Liver (tissue), 9 donors: Measurements from ENCODE around the gene PFDN6. TPM values are rescaled to one million over a fixed set of nuclear protein-coding genes. Genes with fewer than 3 reads are reported as not detected.
A peak's percentile ranks its signal among the peaks of the same experiment; 100 is the strongest.

Experiments used
- DNase-seq: peaks from one replicate; pipeline ENCODE4 v3.0.0-alpha.2; 2017; ENCODE audit warnings: low spot score
- H3K27ac ChIP-seq, 2 donors: one replicate each; pipeline ENCODE4 v1.7.0; 2013; ENCODE audit warnings: inconsistent platforms in 2 of 2, low read length in 2 of 2, control low read depth in 1 of 2, low read depth in 1 of 2, mild to moderate bottlenecking in 1 of 2
- H3K27me3 ChIP-seq, 4 donors: one replicate each; pipeline versions ENCODE4 v1.6.1 to v1.7.0; 2013; ENCODE audit warnings: low read length in 3 of 4, inconsistent platforms in 1 of 4, mild to moderate bottlenecking in 1 of 4, moderate library complexity in 1 of 4; ENCODE audit not compliant: control insufficient read depth in 4 of 4, insufficient read depth in 4 of 4
- H3K36me3 ChIP-seq, 4 donors: one replicate each; pipeline versions ENCODE4 v1.6.1 to v1.7.0; 2013; ENCODE audit warnings: low read length in 3 of 4, mild to moderate bottlenecking in 3 of 4, low read depth in 1 of 4, moderate library complexity in 1 of 4; ENCODE audit not compliant: control insufficient read depth in 4 of 4, insufficient read depth in 3 of 4
- H3K4me1 ChIP-seq, 4 donors: one replicate each; pipeline versions ENCODE4 v1.6.1 to v1.7.0; 2013; ENCODE audit warnings: low read length in 3 of 4, mild to moderate bottlenecking in 3 of 4, moderate library complexity in 1 of 4; ENCODE audit not compliant: control insufficient read depth in 4 of 4, insufficient read depth in 4 of 4
- H3K4me3 ChIP-seq, 3 donors: one replicate each; pipeline versions ENCODE4 v1.6.1 to v1.7.0; 2013; ENCODE audit warnings: low read length in 3 of 3, control low read depth in 1 of 3, low read depth in 1 of 3, mild to moderate bottlenecking in 1 of 3
- H3K9ac ChIP-seq, 2 donors: one replicate each; pipeline ENCODE4 v1.7.0; 2013; ENCODE audit warnings: low read length in 2 of 2, mild to moderate bottlenecking in 2 of 2, moderate library complexity in 2 of 2, control low read depth in 1 of 2, low read depth in 1 of 2
- H3K9me3 ChIP-seq, 4 donors: one replicate each; pipeline versions ENCODE4 v1.6.1 to v1.7.0; 2013; ENCODE audit warnings: low read length in 3 of 4; ENCODE audit not compliant: control insufficient read depth in 4 of 4
- EGR1 ChIP-seq, 2 donors: IDR thresholded peaks; 2 replicates each; pipeline ENCODE4 v1.6.1; 2016 to 2018; ENCODE audit warnings: antibody characterized with exemption in 2 of 2, low read depth in 2 of 2
- FOXA1 ChIP-seq: IDR thresholded peaks from 2 replicates; pipeline ENCODE4 v1.6.1; 2016; ENCODE audit warnings: antibody characterized with exemption
- FOXA2 ChIP-seq: IDR thresholded peaks from 2 replicates; pipeline ENCODE4 v1.6.1; 2016; ENCODE audit warnings: antibody characterized with exemption
- GABPA ChIP-seq, 2 donors: IDR thresholded peaks in 1 of 2; conservative IDR thresholded peaks in 1 of 2; 2 replicates each; pipeline ENCODE4 v1.6.1; 2016; ENCODE audit warnings: antibody characterized with exemption in 2 of 2, mild to moderate bottlenecking in 1 of 2, moderate library complexity in 1 of 2
- HNF4A ChIP-seq, 2 donors: conservative IDR thresholded peaks; 2 replicates each; pipeline ENCODE4 v1.6.1; 2016; ENCODE audit warnings: antibody characterized with exemption in 2 of 2, mild to moderate bottlenecking in 2 of 2
- HNF4G ChIP-seq: IDR thresholded peaks from 2 replicates; pipeline ENCODE4 v1.6.1; 2016; ENCODE audit warnings: antibody characterized with exemption
- NR2F2 ChIP-seq: IDR thresholded peaks from 2 replicates; pipeline ENCODE4 v1.6.1; 2016; ENCODE audit warnings: antibody characterized with exemption
- RAD21 ChIP-seq, 2 donors: IDR thresholded peaks; 2 replicates each; pipeline ENCODE4 v1.6.1; 2016; ENCODE audit warnings: antibody characterized with exemption in 2 of 2, mild to moderate bottlenecking in 2 of 2
- RXRA ChIP-seq, 2 donors: IDR thresholded peaks; 2 replicates each; pipeline ENCODE4 v1.6.1; 2017 to 2018; ENCODE audit warnings: antibody characterized with exemption in 2 of 2, mild to moderate bottlenecking in 1 of 2
- SP1 ChIP-seq: IDR thresholded peaks from 2 replicates; pipeline ENCODE4 v1.6.1; 2018; ENCODE audit warnings: antibody characterized with exemption, mild to moderate bottlenecking
- TAF1 ChIP-seq: conservative IDR thresholded peaks from 2 replicates; pipeline ENCODE4 v1.6.1; 2016; ENCODE audit warnings: antibody characterized with exemption, mild to moderate bottlenecking
- YY1 ChIP-seq: IDR thresholded peaks from 2 replicates; pipeline ENCODE4 v1.6.1; 2016; ENCODE audit warnings: antibody characterized with exemption, mild to moderate bottlenecking
- WGBS: extraction: QIAGEN DNeasy Blood & Tissue Kit; methylation state at CpG from one replicate; pipeline ENCODE4 v1.1.7; 2013; 5-methylcytosine and 5-hydroxymethylcytosine counted together
- polyA plus RNA-seq, 2 donors: library from polyadenylated mRNA; stranded (reverse) in 1 of 2; unstranded in 1 of 2; fragments of 200-250 nt in 1 of 2; fragments of >200 nt in 1 of 2; fragmentation: Nextera tagmentation in 1 of 2; extraction: Ambion mirVana in 1 of 2; gene quantifications; one replicate each; pipeline versions ENCODE4 v1.2.1 to v1.2.3, GENCODE V29; 2013 to 2015
- total RNA-seq, 2 donors: library from RNA; depleted of rRNA; stranded (reverse); fragments of >200 nt; gene quantifications; one replicate each; pipeline ENCODE4 v1.2.3, GENCODE V29; 2014
- TF ChIP-seq, protein P1 (sequence below): IDR thresholded peaks from 2 replicates; pipeline ENCODE4 v1.6.1; 2016; ENCODE audit warnings: antibody characterized with exemption, mild to moderate bottlenecking
- TF ChIP-seq, protein P2 (sequence below): IDR thresholded peaks from 2 replicates; pipeline ENCODE4 v1.6.1; 2016; ENCODE audit warnings: antibody characterized with exemption
- TF ChIP-seq, protein P3 (sequence below): IDR thresholded peaks from 2 replicates; pipeline ENCODE4 v1.6.1; 2016; ENCODE audit warnings: antibody characterized with exemption
- donor health status: healthy.
- donor health status: healthy.
- donor health status: healthy.
- donor health status: healthy.
- donor health status: healthy.

PFDN6 gene
- total and polyA plus RNA-seq, 4 donors = 6.5 to 60.1 (median 17.4) TPM

DNA sequence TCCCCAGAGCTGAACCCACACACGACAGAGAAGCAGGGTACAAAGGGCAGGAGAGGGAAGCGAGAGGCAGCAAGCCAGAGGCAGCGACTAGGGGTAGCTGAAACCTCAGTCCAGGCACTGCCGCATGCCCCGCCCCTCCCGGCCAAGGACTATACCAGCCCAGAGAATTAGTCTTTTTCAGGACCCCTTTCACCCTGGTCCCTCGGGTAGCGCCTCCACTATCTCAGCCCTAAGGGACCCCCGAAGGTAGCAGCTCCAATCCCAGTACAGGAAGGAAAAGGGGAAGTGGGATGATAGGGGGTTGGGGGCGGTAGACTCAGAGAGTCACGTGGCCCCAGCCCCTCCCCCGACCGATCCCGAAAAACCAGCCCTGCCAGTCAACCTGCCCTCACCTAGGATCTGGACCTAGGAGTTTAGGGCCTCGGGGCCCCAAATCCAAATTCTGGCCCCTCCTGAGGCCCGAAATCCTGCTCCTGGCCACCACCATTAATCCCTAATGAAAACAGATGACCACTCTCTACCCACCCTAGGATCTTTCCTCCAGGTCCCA lies 8.1 kb downstream of the PFDN6 start:
- Histone ChIP-seq H3K4me1 (peaks cover 8 to 30% (median 25%) of the 10 kb centered on the region in 4 donors), H3K4me3 (peak overlapping the region; percentile 47 to 77 (median 64)), H3K27me3 (no peaks in the 10 kb centered on the region), H3K9ac (peak overlapping the region; percentile 30 to 58), H3K9me3 (no peaks in the 10 kb centered on the region), H3K36me3 (peaks cover 3 to 23% (median 15%) of the 10 kb centered on the region in 4 donors), H3K27ac (peak overlapping the region; percentile 95 to 98)
- 8% methylated on average over 16 of the region's 16 CpGs for WGBS
- TF ChIP-seq YY1 (peak; percentile 25), SP1 (peak; percentile 62), GABPA (IDR thresholded peaks at IDR 0.05 in 1 of 2, conservative IDR thresholded peaks at IDR 0.05 in 1 of 2) (peak in 1 of 2 donors; percentile 48), TAF1 (no peak), HNF4A (conservative IDR thresholded peaks at IDR 0.05) (peak; percentile 42 to 66)
- DNase-seq = no peak

DNA sequence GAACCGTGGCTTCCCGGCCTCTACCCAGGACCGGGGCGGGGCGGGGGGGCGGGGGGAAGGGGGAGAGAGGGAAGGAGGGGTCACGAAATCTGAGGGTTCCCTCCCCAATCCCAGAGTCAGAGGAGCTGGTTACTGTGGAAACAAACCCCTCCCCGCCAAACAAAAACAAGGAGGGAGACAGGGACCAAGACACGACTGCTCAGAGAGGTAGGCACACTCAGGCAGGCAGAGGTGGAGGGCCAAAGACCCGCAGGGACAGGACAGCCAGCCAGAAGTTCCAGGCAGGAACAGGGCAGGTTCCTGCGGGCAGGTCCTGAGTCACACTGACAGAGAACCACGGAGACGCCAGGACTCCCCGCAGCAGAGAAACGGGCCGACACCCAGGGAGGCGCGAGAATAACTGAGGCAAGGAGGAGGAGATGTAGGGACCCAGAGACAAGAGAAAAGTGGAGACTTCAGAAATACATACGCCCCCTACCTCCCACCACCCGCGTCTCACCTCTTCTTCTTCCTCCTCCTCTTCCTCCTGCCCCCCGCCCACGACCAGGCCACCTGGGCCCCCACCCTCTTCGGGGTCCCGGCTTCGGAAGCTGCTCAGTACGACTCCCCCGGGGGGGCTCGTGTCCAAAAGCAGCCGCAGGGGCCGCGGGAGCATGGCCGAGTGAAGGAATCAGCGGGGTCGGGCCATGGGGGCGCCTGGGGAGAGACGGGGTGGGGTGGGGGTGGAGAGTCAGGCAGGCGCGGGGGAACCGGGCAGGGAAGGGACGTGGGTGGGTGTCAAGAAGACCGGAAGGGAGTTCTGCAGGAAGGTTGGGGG lies 8.8 kb downstream of the PFDN6 start:
- H3K4me3 ChIP-seq = peak overlapping the region; percentile 64 to 99 (median 73)
- H3K9me3 ChIP-seq = no peaks in the 10 kb centered on the region
- peak overlapping the region; percentile 50 to 72 for H3K9ac ChIP-seq
- H3K27ac ChIP-seq = peak overlapping the region; percentile 95 to 98
- peaks cover under 1 to 19% (median 15%) of the 10 kb centered on the region in 4 donors for H3K36me3 ChIP-seq
- H3K4me1 ChIP-seq = peaks cover 8 to 30% (median 25%) of the 10 kb centered on the region in 4 donors
- 1% methylated on average over 42 of the region's 42 CpGs for WGBS
- TF ChIP-seq, protein P1, sequence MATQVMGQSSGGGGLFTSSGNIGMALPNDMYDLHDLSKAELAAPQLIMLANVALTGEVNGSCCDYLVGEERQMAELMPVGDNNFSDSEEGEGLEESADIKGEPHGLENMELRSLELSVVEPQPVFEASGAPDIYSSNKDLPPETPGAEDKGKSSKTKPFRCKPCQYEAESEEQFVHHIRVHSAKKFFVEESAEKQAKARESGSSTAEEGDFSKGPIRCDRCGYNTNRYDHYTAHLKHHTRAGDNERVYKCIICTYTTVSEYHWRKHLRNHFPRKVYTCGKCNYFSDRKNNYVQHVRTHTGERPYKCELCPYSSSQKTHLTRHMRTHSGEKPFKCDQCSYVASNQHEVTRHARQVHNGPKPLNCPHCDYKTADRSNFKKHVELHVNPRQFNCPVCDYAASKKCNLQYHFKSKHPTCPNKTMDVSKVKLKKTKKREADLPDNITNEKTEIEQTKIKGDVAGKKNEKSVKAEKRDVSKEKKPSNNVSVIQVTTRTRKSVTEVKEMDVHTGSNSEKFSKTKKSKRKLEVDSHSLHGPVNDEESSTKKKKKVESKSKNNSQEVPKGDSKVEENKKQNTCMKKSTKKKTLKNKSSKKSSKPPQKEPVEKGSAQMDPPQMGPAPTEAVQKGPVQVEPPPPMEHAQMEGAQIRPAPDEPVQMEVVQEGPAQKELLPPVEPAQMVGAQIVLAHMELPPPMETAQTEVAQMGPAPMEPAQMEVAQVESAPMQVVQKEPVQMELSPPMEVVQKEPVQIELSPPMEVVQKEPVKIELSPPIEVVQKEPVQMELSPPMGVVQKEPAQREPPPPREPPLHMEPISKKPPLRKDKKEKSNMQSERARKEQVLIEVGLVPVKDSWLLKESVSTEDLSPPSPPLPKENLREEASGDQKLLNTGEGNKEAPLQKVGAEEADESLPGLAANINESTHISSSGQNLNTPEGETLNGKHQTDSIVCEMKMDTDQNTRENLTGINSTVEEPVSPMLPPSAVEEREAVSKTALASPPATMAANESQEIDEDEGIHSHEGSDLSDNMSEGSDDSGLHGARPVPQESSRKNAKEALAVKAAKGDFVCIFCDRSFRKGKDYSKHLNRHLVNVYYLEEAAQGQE = no peak
- TF ChIP-seq EGR1 (IDR thresholded peaks at IDR 0.05; ENCODE audit: low read depth in 2 of 2) (no peak), YY1 (peak; percentile 6), TAF1 (no peak)
- no peaks in the 10 kb centered on the region for H3K27me3 ChIP-seq
- peak; percentile 69 for DNase-seq

DNA sequence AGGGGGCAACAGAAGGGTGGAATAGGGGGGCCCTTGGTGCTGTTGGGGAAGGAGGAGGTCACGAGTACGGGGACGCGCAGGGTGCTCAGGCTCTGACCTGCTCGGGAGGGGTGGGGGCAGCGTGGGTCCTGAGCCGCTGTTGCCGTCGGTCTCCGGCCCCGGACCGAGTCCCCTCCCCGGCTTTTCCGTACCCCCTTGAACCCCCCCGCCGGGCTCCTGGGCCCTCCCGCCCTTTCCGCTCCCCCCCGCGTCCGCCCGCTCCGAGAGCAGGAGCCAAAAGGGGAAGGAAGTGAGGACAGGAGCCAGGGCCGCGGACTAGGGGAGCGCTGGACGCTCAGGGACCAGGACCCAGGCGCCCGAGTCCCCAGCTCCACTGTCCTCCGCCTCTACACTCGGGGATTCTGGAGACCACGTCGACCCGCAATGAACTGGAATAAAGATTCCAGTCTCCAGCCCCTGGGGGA lies 9.4 kb downstream of the PFDN6 start, which contains the start of gene RGL2:
RGL2 (minus strand) TSS at position 170 of the 464 bp plus-strand sequence. CDS start 332 bp downstream, outside the sequence.
- no peak for DNase-seq
- Histone ChIP-seq H3K4me3 (peak within 1 kb of the TSS; percentile 64 to 99 (median 89)), H3K9me3 (no peaks in the 10 kb centered on the region), H3K27me3 (no peaks in the 10 kb centered on the region), H3K36me3 (peaks cover 0 to 21% (median 14%) of the 10 kb centered on the region in 4 donors), H3K4me1 (peaks cover 8 to 30% (median 25%) of the 10 kb centered on the region in 4 donors), H3K9ac (peak within 1 kb of the TSS; percentile 82 to 91), H3K27ac (peak within 1 kb of the TSS; percentile 95 to 98)
- under 1% methylated on average over 34 of the region's 34 CpGs for WGBS
- TF ChIP-seq RAD21 (IDR thresholded peaks at IDR 0.05) (no peak), TAF1 (no peak), HNF4A (conservative IDR thresholded peaks at IDR 0.05) (no peak), NR2F2 (no peak), RXRA (IDR thresholded peaks at IDR 0.05) (no peak), SP1 (no peak), FOXA1 (no peak), HNF4G (no peak), EGR1 (IDR thresholded peaks at IDR 0.05; ENCODE audit: low read depth in 2 of 2) (no peak), FOXA2 (no peak), GABPA (IDR thresholded peaks at IDR 0.05 in 1 of 2, conservative IDR thresholded peaks at IDR 0.05 in 1 of 2) (no peak), YY1 (no peak)
- TF ChIP-seq, protein P2, sequence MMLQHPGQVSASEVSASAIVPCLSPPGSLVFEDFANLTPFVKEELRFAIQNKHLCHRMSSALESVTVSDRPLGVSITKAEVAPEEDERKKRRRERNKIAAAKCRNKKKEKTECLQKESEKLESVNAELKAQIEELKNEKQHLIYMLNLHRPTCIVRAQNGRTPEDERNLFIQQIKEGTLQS = no peak
- TF ChIP-seq, protein P3, sequence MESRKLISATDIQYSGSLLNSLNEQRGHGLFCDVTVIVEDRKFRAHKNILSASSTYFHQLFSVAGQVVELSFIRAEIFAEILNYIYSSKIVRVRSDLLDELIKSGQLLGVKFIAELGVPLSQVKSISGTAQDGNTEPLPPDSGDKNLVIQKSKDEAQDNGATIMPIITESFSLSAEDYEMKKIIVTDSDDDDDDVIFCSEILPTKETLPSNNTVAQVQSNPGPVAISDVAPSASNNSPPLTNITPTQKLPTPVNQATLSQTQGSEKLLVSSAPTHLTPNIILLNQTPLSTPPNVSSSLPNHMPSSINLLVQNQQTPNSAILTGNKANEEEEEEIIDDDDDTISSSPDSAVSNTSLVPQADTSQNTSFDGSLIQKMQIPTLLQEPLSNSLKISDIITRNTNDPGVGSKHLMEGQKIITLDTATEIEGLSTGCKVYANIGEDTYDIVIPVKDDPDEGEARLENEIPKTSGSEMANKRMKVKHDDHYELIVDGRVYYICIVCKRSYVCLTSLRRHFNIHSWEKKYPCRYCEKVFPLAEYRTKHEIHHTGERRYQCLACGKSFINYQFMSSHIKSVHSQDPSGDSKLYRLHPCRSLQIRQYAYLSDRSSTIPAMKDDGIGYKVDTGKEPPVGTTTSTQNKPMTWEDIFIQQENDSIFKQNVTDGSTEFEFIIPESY = no peak
- TF ChIP-seq, protein P1 = no peak
